ENCODE measurements around the gene MEOX1.

DNA sequence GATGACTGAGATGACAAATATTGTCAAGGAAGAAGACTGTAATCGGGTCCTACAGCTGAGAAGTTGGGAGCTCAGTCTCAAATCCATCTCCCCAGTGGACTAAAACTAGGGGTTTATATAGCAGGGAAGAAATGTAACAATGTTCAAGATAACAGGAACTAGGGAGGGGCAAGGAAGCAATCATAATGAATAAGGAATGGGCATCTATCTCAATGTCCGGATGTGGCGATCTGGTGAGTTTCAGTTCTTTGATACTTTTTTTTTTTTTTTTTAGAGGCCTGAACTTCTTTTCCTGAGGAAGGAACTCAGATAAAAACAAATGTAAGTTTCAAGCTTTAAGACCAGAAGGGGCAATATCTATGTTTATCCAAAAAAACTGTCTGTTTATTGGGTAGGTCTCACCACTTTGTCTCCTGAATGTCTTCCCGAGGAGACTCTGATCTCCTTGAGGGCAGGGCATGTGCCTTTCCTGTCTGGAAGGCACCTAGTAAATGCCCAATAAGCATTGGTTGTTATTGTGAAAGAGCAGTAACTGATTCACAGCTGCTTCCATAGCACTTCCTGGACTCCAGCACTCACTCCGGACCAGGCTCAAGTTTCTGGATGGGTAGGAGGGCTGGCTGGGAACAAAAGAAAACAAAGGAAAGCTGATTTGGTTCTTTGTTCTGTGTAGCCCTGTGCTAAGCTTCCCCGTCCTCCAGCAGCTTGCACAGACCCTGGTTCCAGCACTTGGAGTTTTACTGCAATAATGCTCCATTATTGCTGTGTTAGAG is 51.9 kb downstream of the MEOX1 start:
- TF ChIP-seq, protein P1, sequence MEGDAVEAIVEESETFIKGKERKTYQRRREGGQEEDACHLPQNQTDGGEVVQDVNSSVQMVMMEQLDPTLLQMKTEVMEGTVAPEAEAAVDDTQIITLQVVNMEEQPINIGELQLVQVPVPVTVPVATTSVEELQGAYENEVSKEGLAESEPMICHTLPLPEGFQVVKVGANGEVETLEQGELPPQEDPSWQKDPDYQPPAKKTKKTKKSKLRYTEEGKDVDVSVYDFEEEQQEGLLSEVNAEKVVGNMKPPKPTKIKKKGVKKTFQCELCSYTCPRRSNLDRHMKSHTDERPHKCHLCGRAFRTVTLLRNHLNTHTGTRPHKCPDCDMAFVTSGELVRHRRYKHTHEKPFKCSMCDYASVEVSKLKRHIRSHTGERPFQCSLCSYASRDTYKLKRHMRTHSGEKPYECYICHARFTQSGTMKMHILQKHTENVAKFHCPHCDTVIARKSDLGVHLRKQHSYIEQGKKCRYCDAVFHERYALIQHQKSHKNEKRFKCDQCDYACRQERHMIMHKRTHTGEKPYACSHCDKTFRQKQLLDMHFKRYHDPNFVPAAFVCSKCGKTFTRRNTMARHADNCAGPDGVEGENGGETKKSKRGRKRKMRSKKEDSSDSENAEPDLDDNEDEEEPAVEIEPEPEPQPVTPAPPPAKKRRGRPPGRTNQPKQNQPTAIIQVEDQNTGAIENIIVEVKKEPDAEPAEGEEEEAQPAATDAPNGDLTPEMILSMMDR (IDR thresholded peaks at IDR 0.05), result no peak
- TF ChIP-seq EZH2 (IDR thresholded peaks at IDR 0.05; ENCODE audit: borderline replicate concordance, insufficient read depth, low read depth, low read length, poor library complexity, severe bottlenecking), result no peak
